Osteoblast (primary cell): ENCODE data around the gene NCKAP5. TPM values are rescaled to one million over a fixed set of nuclear protein-coding genes. Genes with fewer than 3 reads are reported as not detected.
A peak's percentile ranks its signal among the peaks of the same experiment; 100 is the strongest.

Source experiments
- DNase-seq: peaks from one replicate; pipeline ENCODE4 v3.0.0; 2011; ENCODE audit warnings: low spot score, mixed read lengths; ENCODE audit not compliant: insufficient read length; ENCODE audit errors: missing footprints
- H2AFZ ChIP-seq: 2 replicates; pipeline ENCODE4 v1.6.0; 2011; ENCODE audit warnings: mild to moderate bottlenecking, low read length
- H3K27ac ChIP-seq: 2 replicates; pipeline ENCODE4 v1.5.1; 2011; ENCODE audit warnings: mild to moderate bottlenecking, low read depth, low read length, moderate library complexity
- H3K27me3 ChIP-seq: 2 replicates; pipeline ENCODE4 v1.6.0; 2012; ENCODE audit warnings: mild to moderate bottlenecking, control low read depth, inconsistent platforms, low read length, moderate library complexity; ENCODE audit not compliant: insufficient read depth
- H3K36me3 ChIP-seq: 2 replicates; pipeline ENCODE4 v1.5.1; 2011; ENCODE audit warnings: mild to moderate bottlenecking, low read length, control low read depth, moderate library complexity; ENCODE audit not compliant: insufficient read depth
- H3K4me1 ChIP-seq: 2 replicates; pipeline ENCODE4 v1.5.1; 2011; ENCODE audit warnings: mild to moderate bottlenecking, low read length, control low read depth, moderate library complexity; ENCODE audit not compliant: insufficient read depth
- H3K4me2 ChIP-seq: 2 replicates; pipeline ENCODE4 v1.6.0; 2011; ENCODE audit warnings: mild to moderate bottlenecking, low read length; ENCODE audit not compliant: insufficient read depth
- H3K4me3 ChIP-seq: fragments of 200-600 bp; sonication (generic); 3 replicates; pipeline ENCODE4 v1.5.1; 2012; ENCODE audit warnings: mild to moderate bottlenecking, low read length, inconsistent platforms; ENCODE audit not compliant: insufficient read depth
- H3K79me2 ChIP-seq: 2 replicates; pipeline ENCODE4 v1.6.0; 2012; ENCODE audit warnings: mild to moderate bottlenecking, low read length, control low read depth, inconsistent platforms; ENCODE audit not compliant: insufficient read depth
- H3K9me3 ChIP-seq: 2 replicates; pipeline ENCODE4 v1.5.1; 2011; ENCODE audit warnings: low read depth, low read length, control low read depth
- H4K20me1 ChIP-seq: 2 replicates; pipeline ENCODE4 v1.6.0; 2012; ENCODE audit warnings: mild to moderate bottlenecking, low read length, control low read depth; ENCODE audit not compliant: insufficient read depth
- CTCF ChIP-seq: IDR thresholded peaks from 2 replicates; pipeline ENCODE4 v1.5.1; 2011; ENCODE audit warnings: mild to moderate bottlenecking, low read depth, low read length, moderate library complexity; ENCODE audit errors: extremely low read depth
- small RNA-seq: library from RNA; depleted of rRNA; stranded (forward); fragments of <200 nt; gene quantifications from one replicate; pipeline ENCODE3, GENCODE V24; 2012
- total RNA-seq: library from RNA; depleted of rRNA; stranded (reverse); fragments of >200 nt; gene quantifications from 2 replicates; pipeline ENCODE4 v1.2.3, GENCODE V29; 2012

NCKAP5 gene
- total RNA-seq, 1 donor, result 1.8 TPM

- peak overlapping the region; percentile 4 for H3K4me2 ChIP-seq
- DNase-seq, result no peak
- H3K27ac ChIP-seq, result no peak overlapping the region
- no peaks in the 10 kb centered on the region for H3K79me2 ChIP-seq
- TF ChIP-seq CTCF, result no peak
- no peaks in the 10 kb centered on the region for H4K20me1 ChIP-seq
- H3K27me3 ChIP-seq, result no peaks in the 10 kb centered on the region
- H2AFZ ChIP-seq, result peak overlapping the region; percentile 71
- no peak overlapping the region for H3K4me3 ChIP-seq
- H3K4me1 ChIP-seq, result peaks cover 33% of the 10 kb centered on the region
- H3K36me3 ChIP-seq, result no peaks in the 10 kb centered on the region
- H3K9me3 ChIP-seq, result no peaks in the 10 kb centered on the region
Measured at GRCh38 chr2:132627536-132627935, 940.7 kb downstream of the NCKAP5 start.

GRCh38 chr2:132623096-132623839 is 945.0 kb downstream of the NCKAP5 start:
- peak; percentile 90 for DNase-seq
- Histone ChIP-seq H2AFZ (peak overlapping the region; percentile 85), H3K79me2 (no peaks in the 10 kb centered on the region), H4K20me1 (no peaks in the 10 kb centered on the region), H3K27me3 (no peaks in the 10 kb centered on the region), H3K4me3 (peak overlapping the region; percentile 41), H3K27ac (peak overlapping the region; percentile 80), H3K36me3 (no peaks in the 10 kb centered on the region), H3K9me3 (no peaks in the 10 kb centered on the region), H3K4me1 (peaks cover 32% of the 10 kb centered on the region), H3K4me2 (peak overlapping the region; percentile 72)
- TF ChIP-seq CTCF, result no peak

Small RNAs within 50 kb of the gene (small RNA-seq; reads per million reads assigned to genes)
- gene AC016909.1 (not detected), gene RN7SKP154 (not detected), gene RNU6-579P (not detected)
